GM18508 (cell line): Measurements from ENCODE around the gene FFAR3.
"Not testable (repeated sequence)": the region's sequence is repeated elsewhere in the genome, so short reads cannot be mapped to it uniquely, and the experiment has no call there.

Experiments
- ATAC-seq: cut with Tn5 transposase; IDR thresholded peaks from one replicate; pipeline ENCODE4 v1.9.1; 2021; ENCODE audit warnings: moderate number of reproducible peaks; ENCODE audit not compliant: insufficient read depth, unreplicated experiment

FFAR3 gene

GRCh38 chr19:35398570-35398969, 40.3 kb downstream of the FFAR3 start:
- no peak for ATAC-seq

DNA sequence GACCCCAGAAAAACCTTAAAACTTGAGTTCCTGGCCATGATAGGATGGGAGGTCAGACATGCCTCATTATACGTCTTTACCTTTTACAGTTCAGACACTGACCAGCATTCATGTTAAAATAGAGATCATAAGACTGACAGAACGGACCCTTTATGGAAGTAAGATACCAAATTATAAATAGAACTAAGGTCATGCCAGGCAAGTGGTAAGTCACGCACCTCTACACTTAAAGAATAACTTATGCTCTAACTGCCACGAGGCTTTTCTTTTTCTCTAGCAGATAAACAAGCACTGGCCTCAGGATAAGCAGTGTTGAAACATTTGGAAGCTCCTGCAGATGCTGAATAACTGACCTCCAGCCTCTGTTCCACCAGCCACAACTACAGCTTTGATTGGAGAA, 41.0 kb downstream of the FFAR3 start:
- no peak for ATAC-seq

- ATAC-seq: no peak
These were observed 41.9 kb downstream of the FFAR3 start for GRCh38 chr19:35399948-35400772.

GRCh38 chr19:35400773-35401100, 42.5 kb downstream of the FFAR3 start:
- ATAC-seq: no peak

GRCh38 chr19:35401416-35401815, 43.2 kb downstream of the FFAR3 start:
- ATAC-seq: not testable (repeated sequence)

GRCh38 chr19:35403116-35403760, 45.0 kb downstream of the FFAR3 start:
- ATAC-seq: no peak

GRCh38 chr19:35404879-35405622, 46.8 kb downstream of the FFAR3 start:
- no peak for ATAC-seq

- ATAC-seq: no peak
These were observed 49.4 kb downstream of the FFAR3 start for GRCh38 chr19:35407619-35408018.

GRCh38 chr19:35408284-35409171, 50.3 kb downstream of the FFAR3 start:
- ATAC-seq: peak; percentile 69

GRCh38 chr19:35409191-35409590, 50.9 kb downstream of the FFAR3 start:
- ATAC-seq: no peak
